D721Med (cell line): ENCODE results near the gene SDK1.

Experiments
- DNase-seq: peaks from one replicate; pipeline ENCODE4 v3.0.0; 2011; ENCODE audit warnings: low spot score; ENCODE audit not compliant: insufficient read length
- FAIRE-seq: peaks from 2 replicates; lab custom pipeline; 2011; peaks lifted over from hg19 to GRCh38; lab: Jason Lieb, UNC
- CTCF ChIP-seq: IDR thresholded peaks from 2 replicates; pipeline ENCODE4 v1.5.1; 2012; ENCODE audit warnings: mild to moderate bottlenecking, control low read depth; ENCODE audit not compliant: insufficient read depth; ENCODE audit errors: missing control alignments

The SDK1 gene

GRCh38 chr7:3585826-3586225 lies 284.8 kb downstream of the SDK1 start:
- DNase-seq (no peak), FAIRE-seq (no peak)
- no peak for TF ChIP-seq CTCF

GRCh38 chr7:3588341-3588740 lies 287.3 kb downstream of the SDK1 start:
- no peak for TF ChIP-seq CTCF
- no peak for FAIRE-seq
- no peak for DNase-seq

- TF ChIP-seq CTCF = no peak
- FAIRE-seq = no peak
- DNase-seq = no peak
Measured at GRCh38 chr7:3589752-3590151, 288.7 kb downstream of the SDK1 start.

GRCh38 chr7:3591219-3591618 lies 290.2 kb downstream of the SDK1 start:
- no peak for TF ChIP-seq CTCF
- DNase-seq (no peak), FAIRE-seq (no peak)

- no peak for FAIRE-seq
- no peak for DNase-seq
- no peak for TF ChIP-seq CTCF
Measured at GRCh38 chr7:3591944-3592343, 290.9 kb downstream of the SDK1 start.

GRCh38 chr7:3592401-3593134 lies 291.5 kb downstream of the SDK1 start:
- no peak for FAIRE-seq
- no peak for TF ChIP-seq CTCF
- DNase-seq = no peak

- no peak for TF ChIP-seq CTCF
- DNase-seq (no peak), FAIRE-seq (no peak)
Measured at GRCh38 chr7:3594901-3595300, 293.8 kb downstream of the SDK1 start.
